Gastrocnemius medialis (tissue), 4 donors: Measurements from ENCODE around the gene MPZ. TPM values are rescaled to one million over a fixed set of nuclear protein-coding genes. Genes with fewer than 3 reads are reported as not detected.

Experiments
- ATAC-seq, 2 donors: fragments of 150-250 bp; one replicate each; pipeline ENCODE4 v1.9.1; 2016
- DNase-seq, 2 donors: peaks; one replicate each; pipeline ENCODE4 v3.0.0-alpha.2; 2019
- H3K27ac ChIP-seq, 4 donors: fragments of 200-600 bp; sonication (generic); 1 replicate in 1 of 4; 2 replicates in 3 of 4; pipeline ENCODE4 v1.5.1; 2016 to 2018; ENCODE audit warnings: mild to moderate bottlenecking in 2 of 4, moderate library complexity in 1 of 4
- H3K27me3 ChIP-seq, 3 donors: fragments of 200-600 bp; sonication (generic) in 2 of 3; 1 replicate in 1 of 3; 2 replicates in 2 of 3; pipeline versions ENCODE4 v1.5.1 to v1.6.0; 2016 to 2019; ENCODE audit warnings: mild to moderate bottlenecking in 1 of 3, moderate library complexity in 1 of 3
- H3K36me3 ChIP-seq, 2 donors: fragments of 200-600 bp; sonication (generic) in 1 of 2; one replicate each; pipeline ENCODE4 v1.5.1; 2017 to 2018
- H3K4me1 ChIP-seq, 2 donors: fragments of 200-600 bp; sonication (generic) in 1 of 2; one replicate each; pipeline ENCODE4 v1.5.1; 2016 to 2017; ENCODE audit warnings: mild to moderate bottlenecking in 2 of 2
- H3K4me3 ChIP-seq, 4 donors: fragments of 200-600 bp; sonication (generic) in 3 of 4; 1 replicate in 1 of 4; 2 replicates in 3 of 4; pipeline ENCODE4 v1.5.1; 2016 to 2019; ENCODE audit warnings: mild to moderate bottlenecking in 2 of 4
- H3K9me3 ChIP-seq, 3 donors: fragments of 200-600 bp; sonication (generic) in 2 of 3; 1 replicate in 1 of 3; 2 replicates in 2 of 3; pipeline ENCODE4 v1.5.1; 2016 to 2019
- CTCF ChIP-seq, 5 experiments: fragments of 450-650 bp in 3 of 5; fragments of 200-600 bp in 2 of 5; sonication (generic) in 2 of 5; IDR thresholded peaks in 4 of 5; conservative IDR thresholded peaks in 1 of 5; 1 replicate in 4 of 5; 2 replicates in 1 of 5; pipeline ENCODE4 v1.5.1; 2016 to 2019; ENCODE audit warnings: antibody characterized with exemption in 5 of 5, mild to moderate bottlenecking in 3 of 5, moderate library complexity in 3 of 5
- POLR2A ChIP-seq, 2 donors: fragments of 450-650 bp; IDR thresholded peaks; one replicate each; pipeline ENCODE4 v1.6.1; 2017; ENCODE audit warnings: antibody characterized with exemption in 2 of 2, mild to moderate bottlenecking in 2 of 2, moderate library complexity in 2 of 2
- in situ Hi-C, 4 donors: fragments of 200-750 bp; cut with MboI; loops; one replicate each; pipeline versions ENCODE4 v1.15.0 to v1.8.0; 2017; ENCODE audit warnings: low sequenced_read_pairs in 4 of 4
- intact Hi-C: fragments of 100-400 bp; cut with DNase I; formaldehyde crosslinking; loops from one replicate; pipeline ENCODE4 v1.15.1; 2023; ENCODE audit warnings: low total_unique reads
- total RNA-seq, 4 donors: library from RNA; depleted of rRNA; stranded (reverse); fragments of >200 nt; gene quantifications; one replicate each; pipeline versions ENCODE4 v1.1.0 to v1.2.3, GENCODE V29; 2016

Gene MPZ
- total RNA-seq, 4 donors from 2014 or later = 0.61 to 3.4 (median 2.1) TPM

DNA sequence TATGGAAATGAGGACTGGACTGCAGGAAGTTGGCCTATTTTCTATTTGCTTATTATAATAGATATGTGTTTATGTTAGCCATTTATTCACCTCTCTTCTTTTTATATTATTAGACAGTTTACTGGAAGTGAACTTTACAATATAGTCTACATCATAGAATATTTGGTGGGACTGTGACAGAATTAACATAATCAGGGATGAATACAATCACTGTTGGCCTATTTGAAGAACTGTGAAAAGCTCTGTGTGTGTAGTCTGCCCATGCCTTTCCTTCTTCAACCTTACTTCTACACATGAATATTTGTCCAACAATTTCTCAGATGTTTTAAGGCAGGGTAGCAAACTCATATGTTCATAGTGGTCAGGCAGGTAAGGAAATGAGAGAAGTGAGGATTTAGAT, 12.4 kb downstream of the MPZ start:
- no peak for ATAC-seq
- Histone ChIP-seq H3K4me1 (no peaks in the 10 kb centered on the region), H3K36me3 (no peaks in the 10 kb centered on the region), H3K27ac (no peak overlapping the region), H3K4me3 (no peak overlapping the region), H3K27me3 (no peaks in the 10 kb centered on the region), H3K9me3 (no peaks in the 10 kb centered on the region)
- DNase-seq = no peak
- in situ Hi-C loops = loop anchor here in 1 of 4 donors (10.0 kb wide), 1 partner anchor 63 kb away; the partner anchor contains the start of gene NR1I3
- intact Hi-C loops = no loop called here
- TF ChIP-seq CTCF (IDR thresholded peaks at IDR 0.05 in 4 of 5, conservative IDR thresholded peaks at IDR 0.05 in 1 of 5) = no peak
- no peak for TF ChIP-seq POLR2A (IDR thresholded peaks at IDR 0.05)

DNA sequence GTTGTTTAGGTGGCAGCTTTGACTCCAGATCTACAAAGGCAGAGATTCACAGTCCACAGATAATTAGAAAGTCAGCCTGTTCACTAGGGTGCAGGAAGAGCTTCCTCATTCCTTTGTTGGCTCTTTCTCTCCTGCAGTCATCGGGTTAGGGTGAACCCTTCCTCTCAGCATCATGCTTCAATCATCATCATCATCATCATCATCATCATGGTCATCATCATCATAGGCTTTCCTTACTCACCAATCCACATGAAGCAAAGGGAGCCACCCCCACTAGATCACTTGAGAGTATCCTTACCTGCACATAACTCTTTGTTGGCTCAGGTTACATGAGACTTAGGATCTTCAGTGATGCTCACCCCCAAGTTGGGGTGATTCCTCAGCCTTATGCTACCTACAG, 19.0 kb downstream of the MPZ start:
- H3K27me3 ChIP-seq = no peaks in the 10 kb centered on the region
- H3K4me3 ChIP-seq = no peak overlapping the region
- H3K9me3 ChIP-seq = no peaks in the 10 kb centered on the region
- H3K36me3 ChIP-seq = no peaks in the 10 kb centered on the region
- DNase-seq (no peak), ATAC-seq (no peak)
- intact Hi-C loops (loop anchor here (2.0 kb wide), 1 partner anchor 64 kb away; the partner anchor contains the start of gene TOMM40L), in situ Hi-C loops (loop anchor here in 1 of 4 donors (10.0 kb wide), 1 partner anchor 56 kb away; the partner anchor contains the start of gene NR1I3)
- no peaks in the 10 kb centered on the region for H3K4me1 ChIP-seq
- H3K27ac ChIP-seq = no peak overlapping the region
- TF ChIP-seq CTCF (IDR thresholded peaks at IDR 0.05 in 4 of 5, conservative IDR thresholded peaks at IDR 0.05 in 1 of 5) (no peak), POLR2A (IDR thresholded peaks at IDR 0.05) (no peak)

- no peak overlapping the region for H3K27ac ChIP-seq
- no peaks in the 10 kb centered on the region for H3K36me3 ChIP-seq
- intact Hi-C loops = no loop called here
- H3K4me1 ChIP-seq = no peaks in the 10 kb centered on the region
- ATAC-seq (no peak), DNase-seq (no peak)
- TF ChIP-seq POLR2A (IDR thresholded peaks at IDR 0.05) = no peak
- no peak for TF ChIP-seq CTCF (IDR thresholded peaks at IDR 0.05 in 4 of 5, conservative IDR thresholded peaks at IDR 0.05 in 1 of 5)
- in situ Hi-C loops = no loop called here
- no peak overlapping the region for H3K4me3 ChIP-seq
- H3K27me3 ChIP-seq = no peaks in the 10 kb centered on the region
- H3K9me3 ChIP-seq = no peaks in the 10 kb centered on the region
These were observed 22.2 kb downstream of the MPZ start for GRCh38 chr1:161287482-161288054.

- no peak for DNase-seq
- Histone ChIP-seq H3K4me1 (no peaks in the 10 kb centered on the region), H3K4me3 (no peak overlapping the region), H3K36me3 (no peaks in the 10 kb centered on the region), H3K27me3 (no peaks in the 10 kb centered on the region), H3K9me3 (no peaks in the 10 kb centered on the region), H3K27ac (no peak overlapping the region)
- in situ Hi-C loops = no loop called here
- ATAC-seq = no peak
- TF ChIP-seq POLR2A (IDR thresholded peaks at IDR 0.05) (no peak), CTCF (IDR thresholded peaks at IDR 0.05 in 4 of 5, conservative IDR thresholded peaks at IDR 0.05 in 1 of 5) (no peak)
- intact Hi-C loops = no loop called here
These were observed 24.2 kb downstream of the MPZ start for GRCh38 chr1:161285521-161285920.

- Histone ChIP-seq H3K9me3 (no peaks in the 10 kb centered on the region), H3K36me3 (no peaks in the 10 kb centered on the region), H3K4me3 (no peak overlapping the region), H3K27me3 (no peaks in the 10 kb centered on the region), H3K27ac (no peak overlapping the region), H3K4me1 (no peaks in the 10 kb centered on the region)
- intact Hi-C loops (no loop called here), in situ Hi-C loops (no loop called here)
- TF ChIP-seq CTCF (IDR thresholded peaks at IDR 0.05 in 4 of 5, conservative IDR thresholded peaks at IDR 0.05 in 1 of 5) (no peak), POLR2A (IDR thresholded peaks at IDR 0.05) (no peak)
- DNase-seq (no peak), ATAC-seq (no peak)
These were observed 24.7 kb downstream of the MPZ start for GRCh38 chr1:161285113-161285512.
